GM23338 (cell line): ENCODE data around the gene AGXT. TPM values are rescaled to one million over a fixed set of nuclear protein-coding genes. Genes with fewer than 3 reads are reported as not detected.

Experiments used
- ATAC-seq: fragments of 200-7000 bp; cut with Tn5 transposase; 3 replicates; pipeline ENCODE4 v1.9.1; 2020
- DNase-seq: peaks from one replicate; pipeline ENCODE4 v3.0.0-alpha.2; 2015; ENCODE audit warnings: low spot score
- H2AFZ ChIP-seq: fragments of 200-600 bp; sonication (generic); 2 replicates; pipeline ENCODE4 v1.8.0; 2016; ENCODE audit warnings: antibody characterized with exemption, mild to moderate bottlenecking, moderate library complexity
- H3F3A ChIP-seq: fragments of 200-600 bp; sonication (generic); replicated peaks from 2 replicates; pipeline ENCODE4 v1.8.0; 2017; ENCODE audit warnings: antibody characterized with exemption, mixed run types, low read depth
- H3K27ac ChIP-seq: fragments of 200-600 bp; sonication (generic); 2 replicates; pipeline ENCODE4 v1.6.1; 2016; ENCODE audit warnings: low read depth
- H3K27me3 ChIP-seq: fragments of 200-600 bp; sonication (generic); 2 replicates; pipeline ENCODE4 v1.8.0; 2016; ENCODE audit warnings: mild to moderate bottlenecking, mixed run types, moderate library complexity; ENCODE audit not compliant: insufficient read depth
- H3K36me3 ChIP-seq: fragments of 200-600 bp; sonication (generic); 2 replicates; pipeline ENCODE4 v1.8.0; 2016; ENCODE audit warnings: mild to moderate bottlenecking; ENCODE audit not compliant: insufficient read depth
- H3K4me1 ChIP-seq: fragments of 200-600 bp; sonication (generic); 2 replicates; pipeline ENCODE4 v1.8.0; 2016; ENCODE audit warnings: mild to moderate bottlenecking, moderate library complexity; ENCODE audit not compliant: insufficient read depth
- H3K4me2 ChIP-seq: fragments of 200-600 bp; sonication (generic); 2 replicates; pipeline ENCODE4 v1.7.1; 2017; ENCODE audit warnings: mixed run types
- H3K4me3 ChIP-seq: fragments of 200-600 bp; sonication (generic); 2 replicates; pipeline ENCODE4 v1.6.1; 2016; ENCODE audit warnings: mixed run types
- H3K79me2 ChIP-seq: fragments of 200-600 bp; sonication (generic); replicated peaks from 2 replicates; pipeline ENCODE4 v1.8.0; 2017; ENCODE audit warnings: mild to moderate bottlenecking; ENCODE audit not compliant: insufficient read depth
- H3K9me2 ChIP-seq: fragments of 200-600 bp; sonication (generic); 2 replicates; pipeline ENCODE4 v1.8.0; 2017; ENCODE audit not compliant: insufficient read depth
- H4K20me1 ChIP-seq: fragments of 200-600 bp; sonication (generic); replicated peaks from 2 replicates; pipeline ENCODE4 v1.8.0; 2017; ENCODE audit warnings: mild to moderate bottlenecking; ENCODE audit not compliant: insufficient read depth
- H3K27ac Mint-ChIP-seq: 2 replicates; pipeline ENCODE4 v1.8.0; 2020; ENCODE audit warnings: inconsistent platforms, mild to moderate bottlenecking, moderate library complexity, mixed read lengths
- H3K27me3 Mint-ChIP-seq: 3 replicates; pipeline ENCODE4 v1.8.0; 2022; ENCODE audit warnings: low read depth, mild to moderate bottlenecking, moderate library complexity, mixed read lengths, inconsistent platforms; ENCODE audit not compliant: insufficient read depth, poor library complexity
- H3K36me3 Mint-ChIP-seq: 3 replicates; pipeline ENCODE4 v1.8.0; 2021; ENCODE audit warnings: low read depth, mild to moderate bottlenecking, inconsistent platforms, moderate library complexity, mixed read lengths
- H3K4me1 Mint-ChIP-seq: 3 replicates; pipeline ENCODE4 v1.8.0; 2020; ENCODE audit warnings: mild to moderate bottlenecking, inconsistent platforms, mixed read lengths
- H3K4me3 Mint-ChIP-seq: 3 replicates; pipeline ENCODE4 v1.8.0; 2021; ENCODE audit warnings: moderate library complexity, mild to moderate bottlenecking, inconsistent platforms, mixed read lengths
- H3K9me3 Mint-ChIP-seq: 3 replicates; pipeline ENCODE4 v1.8.0; 2020; ENCODE audit warnings: moderate library complexity, mild to moderate bottlenecking, inconsistent platforms, mixed read lengths
- CTCF ChIP-seq, 2 experiments: fragments of 200-600 bp in 1 of 2; sonication (generic) in 1 of 2; conservative IDR thresholded peaks; 2 replicates each; pipeline versions ENCODE4 v1.5.1 to v1.6.1; 2016 to 2017; ENCODE audit warnings: antibody characterized with exemption in 2 of 2, low read depth in 2 of 2, mild to moderate bottlenecking in 2 of 2, moderate library complexity in 1 of 2
- ETS1 ChIP-seq: IDR thresholded peaks from 2 replicates; pipeline ENCODE4 v1.6.1; 2016; ENCODE audit warnings: antibody characterized with exemption
- JUNB ChIP-seq: IDR thresholded peaks from one replicate; pipeline ENCODE4 v1.6.1; 2016; ENCODE audit warnings: antibody characterized with exemption; ENCODE audit not compliant: unreplicated experiment
- NANOG ChIP-seq: IDR thresholded peaks from 2 replicates; pipeline ENCODE4 v1.6.1; 2016; ENCODE audit warnings: antibody characterized with exemption, borderline replicate concordance
- POLR2AphosphoS5 ChIP-seq: IDR thresholded peaks from 2 replicates; pipeline ENCODE4 v1.6.1; 2016; ENCODE audit warnings: antibody characterized with exemption, low read depth
- REST ChIP-seq: IDR thresholded peaks from one replicate; pipeline ENCODE4 v1.6.1; 2018; ENCODE audit warnings: antibody characterized with exemption; ENCODE audit not compliant: unreplicated experiment
- STAT1 ChIP-seq: IDR thresholded peaks from one replicate; pipeline ENCODE4 v1.6.1; 2016; ENCODE audit warnings: antibody characterized with exemption; ENCODE audit not compliant: unreplicated experiment
- ZNF114 ChIP-seq: fragments of 250-450 bp; sonication (Bioruptor Pico); IDR thresholded peaks from 2 replicates; pipeline ENCODE4 v1.5.0; 2020; ENCODE audit warnings: mild to moderate bottlenecking, moderate library complexity
- ZNF331 ChIP-seq: fragments of 250-450 bp; sonication (Bioruptor Pico); IDR thresholded peaks from 2 replicates; pipeline ENCODE4 v1.5.0; 2020; ENCODE audit warnings: low read depth, mild to moderate bottlenecking, moderate library complexity
- ZNF462 ChIP-seq: fragments of 250-450 bp; sonication (Bioruptor Pico); IDR thresholded peaks from 2 replicates; pipeline ENCODE4 v1.5.0; 2020; ENCODE audit warnings: mild to moderate bottlenecking, moderate library complexity
- polyA plus RNA-seq: library from polyadenylated mRNA; unstranded; fragments of >200 nt; fragmentation: Nextera tagmentation; extraction: Ambion mirVana; gene quantifications from 2 replicates; pipeline ENCODE4 v1.2.1, GENCODE V29; 2016
- total RNA-seq: library from RNA; depleted of rRNA; stranded (reverse); fragments of >200 nt; shearing (Covaris generic); gene quantifications from 2 replicates; pipeline ENCODE4 v1.2.3, GENCODE V29; 2014

Gene AGXT
- total and polyA plus RNA-seq, 2 experiments from 2014 or later = not detected

- H3K27ac ChIP-seq = no peak overlapping the region
- H3K36me3 Mint-ChIP-seq = no peaks in the 10 kb centered on the region
- peaks cover 3% of the 10 kb centered on the region; the same call in 1 of the 3 replicates for H3K4me1 Mint-ChIP-seq
- no peak overlapping the region for H3K27ac Mint-ChIP-seq
- no peaks in the 10 kb centered on the region for H3K27me3 ChIP-seq
- no peak overlapping the region for H2AFZ ChIP-seq
- DNase-seq (no peak), ATAC-seq (peak; percentile 12; the same call in 1 of the 3 replicates)
- no peaks in the 10 kb centered on the region for H3K4me1 ChIP-seq
- no peaks in the 10 kb centered on the region for H3F3A ChIP-seq
- H3K9me3 Mint-ChIP-seq = no peaks in the 10 kb centered on the region
- no peaks in the 10 kb centered on the region for H3K36me3 ChIP-seq
- H3K4me2 ChIP-seq = no peak overlapping the region
- H3K4me3 Mint-ChIP-seq = no peak overlapping the region
- no peaks in the 10 kb centered on the region for H4K20me1 ChIP-seq
- no peak overlapping the region for H3K4me3 ChIP-seq
- H3K9me2 ChIP-seq = no peaks in the 10 kb centered on the region
- peaks cover 6% of the 10 kb centered on the region for H3K27me3 Mint-ChIP-seq
- no peak for TF ChIP-seq REST
- no peak for TF ChIP-seq JUNB
- TF ChIP-seq ETS1 = no peak
- TF ChIP-seq NANOG = no peak
- TF ChIP-seq ZNF114 = no peak
- no peak for TF ChIP-seq ZNF331 (CRISPR knock-in tag)
- TF ChIP-seq ZNF462 = no peak
- no peak for TF ChIP-seq STAT1
- no peak for TF ChIP-seq POLR2AphosphoS5
- no peak for TF ChIP-seq CTCF (conservative IDR thresholded peaks at IDR 0.05; ENCODE audit: low read depth in 2 of 2)
- no peaks in the 10 kb centered on the region for H3K79me2 ChIP-seq
These were observed 18.3 kb downstream of the AGXT start for GRCh38 chr2:240886678-240887609.
